HG03520 (cell line): ENCODE measurements around the gene SMIM44.
"Not testable (repeated sequence)": the region's sequence is repeated elsewhere in the genome, so short reads cannot be mapped to it uniquely, and the experiment has no call there.

ENCODE experiments used
- ATAC-seq: cut with Tn5 transposase; IDR thresholded peaks from one replicate; pipeline ENCODE4 v1.9.1; 2021; ENCODE audit warnings: mild to moderate bottlenecking, moderate library complexity; ENCODE audit not compliant: unreplicated experiment

Gene SMIM44

GRCh38 chr19:3518255-3518654 is 35.0 kb upstream of the SMIM44 start:
- ATAC-seq, result no peak

- no peak for ATAC-seq
Observed at GRCh38 chr19:3517638-3518037, 34.4 kb upstream of the SMIM44 start.

- no peak for ATAC-seq
Observed at GRCh38 chr19:3516675-3517207, 33.5 kb upstream of the SMIM44 start.

- ATAC-seq, result no peak
Observed at GRCh38 chr19:3515891-3516422, 32.7 kb upstream of the SMIM44 start.

GRCh38 chr19:3514930-3515329 is 31.7 kb upstream of the SMIM44 start:
- no peak for ATAC-seq

- ATAC-seq, result no peak
Observed at GRCh38 chr19:3513229-3514140, 30.2 kb upstream of the SMIM44 start.

DNA sequence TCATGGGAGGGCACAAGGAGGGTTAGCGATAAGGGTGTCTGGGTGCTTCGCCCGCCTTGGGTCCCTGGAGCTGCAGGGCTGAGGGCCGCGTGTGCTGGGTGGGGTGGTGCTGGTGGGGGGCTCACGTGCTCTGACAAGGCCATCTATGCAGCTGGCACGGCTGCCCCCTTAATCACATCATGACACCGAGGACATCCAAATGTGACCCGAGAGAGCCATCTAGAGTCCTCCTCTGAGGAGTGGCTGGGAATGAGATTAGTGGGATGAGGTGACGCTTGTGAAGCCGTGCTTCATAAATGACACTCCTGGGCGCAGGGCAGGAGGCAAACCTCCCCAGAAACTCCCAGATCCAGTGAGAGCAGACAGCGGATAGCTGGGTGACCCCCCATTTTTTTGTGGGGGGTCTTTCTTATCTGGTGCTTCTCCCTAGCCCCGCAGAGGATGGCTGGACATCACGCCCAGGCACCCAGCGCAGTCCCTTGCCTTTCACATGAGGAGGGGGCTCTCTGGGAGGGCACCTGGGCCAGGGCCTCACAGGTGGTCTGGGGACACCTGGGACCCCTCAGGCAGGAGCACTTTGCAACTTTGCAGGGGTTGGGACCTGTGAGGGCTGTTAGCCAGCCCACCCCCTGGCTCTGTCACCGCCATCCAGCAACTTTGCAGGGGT is 29.5 kb upstream of the SMIM44 start:
- no peak for ATAC-seq

DNA sequence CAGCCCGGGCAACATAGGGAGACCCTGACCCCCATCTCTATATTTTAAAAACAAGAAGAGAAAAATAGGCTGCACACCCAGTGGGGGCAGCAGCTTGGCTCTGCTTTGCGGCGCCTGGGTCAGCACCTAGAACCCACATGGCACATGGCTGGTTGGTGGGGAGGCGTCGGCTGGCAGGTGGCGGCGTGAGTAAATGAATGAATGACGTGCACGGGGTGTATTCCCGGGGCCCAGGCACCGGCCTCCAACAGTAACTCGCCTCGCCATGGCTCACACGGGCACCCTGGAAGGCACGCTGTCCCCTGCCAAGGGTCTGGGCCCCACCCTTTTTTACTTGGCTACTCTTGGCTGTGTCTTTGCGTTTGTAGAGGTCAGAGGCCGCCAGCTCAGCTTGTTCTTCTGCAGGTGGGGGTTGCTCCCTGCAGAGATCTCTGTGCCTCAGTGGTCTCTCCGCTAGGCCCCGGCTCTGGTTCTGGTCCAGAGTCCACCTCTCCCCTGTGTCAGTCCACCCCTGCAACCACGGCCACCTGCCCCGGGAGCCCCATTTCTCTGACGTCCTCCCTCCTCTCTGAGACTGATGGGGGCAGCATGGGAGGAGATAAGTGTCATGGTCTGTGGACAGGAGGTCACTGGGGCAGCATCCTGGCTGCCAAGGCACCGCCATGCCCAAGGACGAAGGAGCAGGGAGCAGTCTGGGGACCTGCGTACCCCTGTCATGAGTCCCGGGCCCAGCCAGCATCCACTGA is 28.4 kb upstream of the SMIM44 start:
- ATAC-seq, result no peak

GRCh38 chr19:3510727-3511126 is 27.5 kb upstream of the SMIM44 start:
- no peak for ATAC-seq

DNA sequence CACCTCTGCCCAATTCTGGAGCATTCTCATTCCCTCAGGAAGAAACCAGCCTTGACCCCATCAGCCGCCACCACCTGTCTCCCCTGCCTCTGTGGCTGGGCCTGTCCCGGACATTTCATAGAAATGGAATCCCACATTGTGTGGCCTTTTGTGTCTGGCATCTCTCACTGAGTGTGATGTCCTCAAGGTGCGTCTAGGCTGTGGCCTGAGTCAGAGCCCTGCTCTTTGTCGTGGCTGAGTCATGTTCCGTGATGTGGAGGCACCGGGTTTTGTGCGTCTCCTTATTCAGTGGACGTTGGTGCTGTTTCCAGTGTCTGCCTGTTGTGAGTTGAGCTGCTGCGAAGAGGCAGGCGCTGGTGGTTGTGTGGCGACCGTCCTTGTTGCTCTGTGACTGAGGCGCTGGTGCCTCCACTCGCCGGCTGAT is 26.3 kb upstream of the SMIM44 start:
- ATAC-seq, result no peak

DNA sequence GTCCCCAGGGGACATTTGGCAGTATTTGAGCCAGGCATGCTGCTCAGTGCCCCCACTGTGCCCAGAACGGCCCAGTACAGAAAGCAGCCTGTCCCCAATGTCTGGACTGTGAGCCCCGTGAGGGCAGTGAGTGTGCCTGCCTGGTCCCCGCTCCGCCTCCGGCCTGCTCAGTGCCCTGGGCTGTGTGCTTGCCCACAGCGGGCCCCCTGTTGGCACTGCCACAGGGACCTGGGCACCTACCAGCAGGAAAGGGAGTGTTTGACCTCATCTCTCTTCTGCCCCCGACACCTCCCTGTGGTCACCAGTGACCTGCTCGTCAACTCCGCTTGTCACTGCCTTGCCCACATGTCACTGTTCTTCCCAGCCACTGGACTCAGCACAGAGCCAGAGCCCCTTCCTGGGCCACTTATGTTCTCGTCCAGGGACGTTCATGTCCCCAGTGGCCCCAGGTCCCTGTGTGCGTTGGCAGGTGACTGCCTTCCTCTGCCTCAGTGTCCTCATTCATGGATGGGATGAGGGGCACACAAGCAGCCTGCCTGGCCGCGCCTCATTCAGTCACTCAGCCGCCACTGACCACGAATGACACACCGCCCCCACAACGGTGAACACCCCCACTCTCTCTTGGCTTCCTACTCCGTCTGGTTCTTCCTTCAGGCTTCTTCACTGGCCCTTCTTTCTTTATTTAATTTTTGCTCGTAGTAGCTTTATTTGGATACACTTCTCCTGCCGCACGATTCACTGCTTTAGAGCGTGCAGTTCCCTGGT is 25.7 kb upstream of the SMIM44 start:
- no peak for ATAC-seq

- not testable (repeated sequence) for ATAC-seq
Observed at GRCh38 chr19:3508121-3508661, 24.9 kb upstream of the SMIM44 start.

GRCh38 chr19:3507371-3508120 is 24.3 kb upstream of the SMIM44 start:
- no peak for ATAC-seq

GRCh38 chr19:3506384-3507340 is 23.4 kb upstream of the SMIM44 start:
- peak; percentile 22 for ATAC-seq

DNA sequence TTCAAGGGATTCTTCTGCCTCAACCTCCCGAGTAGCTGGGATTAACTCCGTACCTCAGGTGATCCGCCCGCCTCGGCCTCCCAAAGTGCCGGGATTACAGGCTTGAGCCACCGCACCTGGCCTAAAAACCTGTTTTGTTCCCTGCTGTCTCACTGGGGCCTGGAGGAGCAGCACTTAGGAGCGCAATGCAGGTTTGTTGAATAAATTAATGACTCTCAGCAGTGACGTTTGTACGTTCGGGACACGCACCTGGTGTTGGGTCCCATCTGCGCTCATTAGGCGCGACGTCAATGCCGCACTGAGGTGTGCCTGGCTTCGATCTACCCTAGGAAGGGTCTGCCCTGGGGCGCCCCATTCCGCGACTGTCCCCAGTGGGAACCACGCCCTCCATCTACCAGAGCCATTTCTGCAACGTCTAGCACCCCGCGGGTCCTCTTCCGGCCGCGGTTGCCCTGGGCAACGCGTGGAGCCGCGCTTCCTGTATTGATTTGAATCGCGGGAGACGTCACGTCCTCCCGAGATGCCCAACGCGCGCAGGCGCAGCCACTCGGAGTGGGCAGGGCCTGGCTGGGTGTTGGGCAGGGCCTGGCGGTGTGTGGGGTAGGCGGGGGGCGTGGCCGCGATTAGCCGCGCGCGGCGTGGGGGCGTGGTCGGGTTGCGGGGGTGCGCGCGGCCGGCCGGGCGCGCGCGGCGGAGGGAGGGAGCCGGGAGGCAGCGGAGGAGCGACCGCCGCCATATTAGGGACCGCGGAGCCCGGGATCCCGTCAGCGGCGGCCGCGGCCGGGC is 22.6 kb upstream of the SMIM44 start, which contains the start of gene FZR1:
Gene FZR1 (plus strand): TSS at position 714 of the 786 bp plus-strand sequence. CDS start 16,679 bp downstream, outside the sequence.
- ATAC-seq, result peak; percentile 85

- ATAC-seq, result no peak
Observed at GRCh38 chr19:3504735-3505134, 21.5 kb upstream of the SMIM44 start.

GRCh38 chr19:3503036-3503572 is 19.9 kb upstream of the SMIM44 start:
- ATAC-seq, result no peak
